GM18520 (cell line): ENCODE measurements around the gene SLC22A23.

Source experiments
- ATAC-seq: cut with Tn5 transposase; IDR thresholded peaks from one replicate; pipeline ENCODE4 v1.9.1; 2021; ENCODE audit not compliant: unreplicated experiment

The SLC22A23 gene, protein sequence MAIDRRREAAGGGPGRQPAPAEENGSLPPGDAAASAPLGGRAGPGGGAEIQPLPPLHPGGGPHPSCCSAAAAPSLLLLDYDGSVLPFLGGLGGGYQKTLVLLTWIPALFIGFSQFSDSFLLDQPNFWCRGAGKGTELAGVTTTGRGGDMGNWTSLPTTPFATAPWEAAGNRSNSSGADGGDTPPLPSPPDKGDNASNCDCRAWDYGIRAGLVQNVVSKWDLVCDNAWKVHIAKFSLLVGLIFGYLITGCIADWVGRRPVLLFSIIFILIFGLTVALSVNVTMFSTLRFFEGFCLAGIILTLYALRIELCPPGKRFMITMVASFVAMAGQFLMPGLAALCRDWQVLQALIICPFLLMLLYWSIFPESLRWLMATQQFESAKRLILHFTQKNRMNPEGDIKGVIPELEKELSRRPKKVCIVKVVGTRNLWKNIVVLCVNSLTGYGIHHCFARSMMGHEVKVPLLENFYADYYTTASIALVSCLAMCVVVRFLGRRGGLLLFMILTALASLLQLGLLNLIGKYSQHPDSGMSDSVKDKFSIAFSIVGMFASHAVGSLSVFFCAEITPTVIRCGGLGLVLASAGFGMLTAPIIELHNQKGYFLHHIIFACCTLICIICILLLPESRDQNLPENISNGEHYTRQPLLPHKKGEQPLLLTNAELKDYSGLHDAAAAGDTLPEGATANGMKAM

DNA sequence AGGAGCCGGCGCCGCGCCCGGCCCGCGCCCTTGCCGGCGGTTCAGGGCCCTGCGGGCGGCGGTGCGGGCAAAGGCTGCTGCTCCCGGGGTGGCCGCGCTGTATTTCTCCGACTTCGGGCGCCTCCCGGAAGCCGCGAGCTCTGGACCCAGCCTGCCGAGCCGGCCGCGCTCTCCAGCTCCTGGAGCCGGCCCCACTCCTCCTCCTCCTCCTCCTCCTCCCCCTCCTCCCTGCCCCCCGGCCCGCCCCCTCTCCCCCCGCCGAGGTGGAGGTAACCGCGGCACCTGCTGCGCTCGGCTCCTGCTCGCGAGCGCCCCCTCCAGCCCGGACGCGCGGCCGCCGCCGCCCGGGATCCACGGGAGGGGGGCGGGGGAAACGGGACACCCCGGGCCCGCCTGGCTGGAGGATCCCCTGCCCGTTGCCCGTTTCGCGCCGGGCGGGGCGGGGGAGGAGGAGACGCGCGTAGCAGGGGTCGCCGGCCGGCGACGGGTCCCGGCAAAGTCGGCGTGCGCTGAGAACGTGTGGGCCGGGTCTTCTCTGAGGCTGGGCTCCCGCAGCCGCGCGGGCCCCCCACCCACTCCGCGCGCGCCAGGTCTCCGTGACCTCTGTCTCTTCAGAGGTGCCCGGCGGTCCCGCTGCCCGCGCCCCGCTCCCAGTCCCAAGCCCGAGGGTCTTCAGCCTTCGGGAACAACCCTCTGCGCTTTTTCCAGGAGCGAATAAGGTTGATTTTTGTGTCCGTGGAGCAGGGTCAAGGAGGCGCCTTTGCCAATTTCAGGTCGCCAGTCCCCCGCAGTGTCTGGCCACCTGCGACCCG is at the start of gene SLC22A23:
SLC22A23 (minus strand) TSS at position 153 of the 812 bp plus-strand sequence. CDS start 491 bp downstream, outside the sequence.
- ATAC-seq: no peak

DNA sequence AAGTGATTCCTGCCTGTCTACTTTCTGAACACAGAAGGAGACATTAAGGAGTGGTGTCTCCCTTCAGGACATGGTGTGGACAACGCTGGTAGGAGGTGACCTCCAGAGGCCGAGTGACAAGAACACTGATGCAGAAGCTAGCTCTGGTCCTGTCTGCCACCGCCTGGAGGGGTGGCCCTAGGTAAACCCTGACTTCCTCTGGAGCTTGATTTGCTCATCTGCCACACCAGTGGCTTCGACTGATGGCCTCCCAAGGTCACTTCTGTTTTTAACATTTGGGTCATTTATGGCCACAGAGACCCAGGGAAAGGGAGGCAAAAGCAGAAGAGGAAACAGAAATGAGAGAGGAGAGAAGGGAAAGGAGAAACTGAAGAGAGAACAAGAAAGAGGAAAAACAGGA is 49.4 kb upstream of the SLC22A23 start:
- ATAC-seq: no peak

DNA sequence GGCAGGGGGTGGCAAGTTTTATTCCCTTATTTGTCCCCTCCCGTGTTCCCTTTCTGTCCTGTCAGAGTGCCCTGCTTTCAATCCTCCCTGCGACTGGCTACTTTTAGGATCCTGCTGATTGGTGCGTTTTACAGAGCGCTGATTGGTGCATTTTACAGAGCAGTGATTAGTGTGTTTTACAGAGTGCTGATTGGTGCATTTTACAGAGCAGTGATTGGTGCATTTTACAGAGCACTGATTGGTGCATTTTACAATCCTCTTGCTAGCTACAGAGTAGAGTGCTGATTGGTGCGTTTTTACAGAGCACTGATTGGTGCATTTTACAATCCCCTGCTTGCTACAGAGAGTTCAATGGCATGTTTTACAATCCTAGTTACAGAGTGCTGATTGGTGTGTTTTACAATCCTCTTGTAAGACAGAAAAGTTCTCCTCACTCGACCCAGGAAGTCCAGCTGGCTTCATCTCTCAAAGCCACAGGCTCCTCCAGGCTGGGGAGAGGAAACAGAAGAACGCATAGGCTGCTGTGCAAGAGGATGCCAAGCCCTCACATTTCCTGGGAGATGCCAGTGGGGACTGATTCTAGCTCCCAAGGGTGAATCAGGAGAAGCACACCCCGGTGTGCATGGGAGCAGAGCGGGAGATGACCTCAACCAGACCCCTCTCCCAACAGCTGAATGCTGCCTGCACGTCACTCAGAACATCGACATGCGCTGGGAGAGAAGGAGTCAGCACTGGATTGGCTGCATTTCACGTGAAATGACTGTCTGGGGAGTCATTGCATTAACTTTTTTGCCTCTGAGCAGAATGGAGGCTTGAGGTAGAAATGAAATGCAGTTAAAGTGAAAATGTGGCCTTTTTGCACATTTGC is 48.3 kb upstream of the SLC22A23 start:
- ATAC-seq: no peak

DNA sequence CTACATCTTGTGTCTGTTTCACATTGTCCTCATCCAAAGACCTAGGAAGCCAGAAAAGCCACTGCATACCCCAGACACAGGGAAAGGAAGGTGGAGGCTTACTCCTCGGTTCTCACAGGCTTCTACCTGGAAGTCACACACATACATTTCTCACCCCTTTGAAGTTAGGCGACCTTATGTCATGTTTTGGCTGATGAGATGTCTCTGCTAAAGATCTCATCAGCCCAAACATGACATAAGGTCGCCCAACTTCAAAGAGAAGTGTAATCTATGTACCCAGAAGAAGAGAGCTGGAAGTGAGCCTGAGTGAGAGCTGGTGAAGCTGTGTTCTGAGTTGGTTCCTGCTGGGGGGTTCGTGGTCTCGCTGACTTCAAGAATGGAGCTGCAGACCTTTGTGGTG is 47.5 kb upstream of the SLC22A23 start:
- ATAC-seq: no peak

DNA sequence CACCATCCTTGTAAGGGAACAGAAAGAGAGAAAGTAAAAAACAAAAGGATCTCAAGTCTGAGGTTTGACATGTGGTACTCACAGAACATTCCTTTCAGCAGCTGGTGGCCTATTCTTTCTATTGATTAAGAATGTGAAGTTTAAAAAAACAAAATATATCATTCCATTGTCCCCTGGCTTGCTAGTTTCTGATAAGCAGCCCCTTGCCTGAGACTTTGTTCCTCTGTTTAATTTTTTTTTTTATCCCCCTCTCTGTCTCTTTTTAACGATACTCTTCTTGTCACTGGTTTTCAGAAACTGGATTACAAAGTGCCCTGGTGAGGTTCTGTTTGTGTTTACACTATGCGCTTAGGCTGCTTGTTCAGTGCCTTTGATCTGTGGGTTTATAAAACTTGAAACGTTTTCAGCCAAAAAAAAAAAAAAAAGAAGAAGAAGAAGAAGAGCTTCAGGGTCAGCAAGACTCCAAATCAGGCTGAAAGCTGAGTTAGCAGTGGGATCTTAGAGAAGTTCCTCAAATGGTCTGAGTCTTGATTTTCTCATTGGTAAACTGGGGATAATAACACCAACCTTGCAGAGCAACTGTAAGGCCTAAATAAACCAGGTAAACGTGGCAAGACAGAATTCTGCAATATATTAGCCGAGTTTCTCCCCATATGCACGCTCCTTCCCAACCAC is 45.1 kb upstream of the SLC22A23 start:
- ATAC-seq: no peak

DNA sequence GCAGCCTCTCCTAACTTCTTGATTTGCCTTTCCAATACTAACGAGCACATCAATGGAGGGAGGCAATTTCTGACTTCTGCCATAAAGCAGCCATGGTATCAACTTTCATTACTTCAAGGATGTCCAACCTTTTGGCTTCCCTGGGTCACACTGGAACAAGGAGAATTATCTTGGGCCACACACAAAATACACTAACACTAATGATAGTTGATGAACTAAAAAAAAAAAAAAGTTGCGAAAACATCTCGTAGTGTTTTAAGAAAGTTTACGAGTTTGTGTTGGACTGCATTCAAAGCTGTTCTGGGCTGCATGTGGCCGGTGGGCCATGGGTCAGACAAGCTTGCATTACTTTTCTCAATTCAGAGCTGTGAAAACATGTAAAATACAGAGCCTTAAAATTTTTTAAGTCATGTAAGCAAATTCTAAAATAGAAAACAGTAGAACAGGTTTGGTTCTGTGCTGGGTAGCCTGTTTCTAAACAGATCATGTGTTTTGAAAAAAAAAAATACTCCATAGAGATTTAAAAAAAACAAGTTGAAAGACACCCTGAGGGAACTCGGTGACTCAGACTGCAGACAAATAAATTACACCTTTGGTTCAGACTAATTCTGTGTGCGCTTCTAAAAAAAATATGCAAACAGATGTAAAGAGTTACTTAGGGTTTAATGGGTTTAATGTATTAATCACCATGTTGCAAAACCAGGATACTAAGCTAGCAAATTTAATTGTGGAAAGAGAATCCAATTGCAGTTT is 43.6 kb upstream of the SLC22A23 start:
- ATAC-seq: no peak

DNA sequence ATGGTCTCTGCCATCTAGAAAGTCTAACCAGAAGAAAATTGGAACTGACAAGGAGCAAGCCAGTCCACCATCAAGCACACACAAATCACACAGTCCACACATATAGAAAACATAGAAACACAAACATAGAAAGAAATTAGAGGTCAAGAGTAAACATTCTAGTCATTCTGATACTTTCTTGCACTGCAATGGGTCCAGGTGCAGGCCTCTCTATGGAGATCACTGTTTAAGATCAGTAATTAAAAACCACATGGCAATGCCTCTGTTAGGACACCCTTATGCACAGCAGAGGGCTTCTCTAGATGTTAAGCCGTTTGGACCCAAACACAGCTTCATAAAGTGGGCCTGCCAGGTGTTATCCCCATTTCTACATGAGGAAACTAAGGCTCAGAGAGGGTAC is 42.8 kb upstream of the SLC22A23 start:
- ATAC-seq: no peak

DNA sequence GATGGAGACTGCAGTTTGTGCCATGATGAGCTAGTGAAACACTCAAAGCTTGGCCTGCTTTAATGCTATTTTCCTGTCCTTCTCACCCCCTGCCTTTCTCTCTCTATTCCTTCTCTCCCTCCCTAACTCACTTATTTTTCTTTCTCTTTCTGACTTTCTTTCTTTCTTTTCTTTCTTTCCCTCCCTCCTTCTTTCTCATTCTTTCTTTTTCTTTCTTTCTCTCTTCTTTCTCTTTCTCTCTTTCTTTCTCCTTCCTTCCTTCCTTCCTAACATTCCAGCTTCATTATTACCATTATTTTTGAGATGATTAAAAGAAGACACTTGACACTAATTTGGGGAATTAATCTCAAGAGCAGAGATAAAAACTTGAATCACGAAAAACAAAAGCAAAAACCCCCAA is 39.5 kb upstream of the SLC22A23 start:
- ATAC-seq: no peak

DNA sequence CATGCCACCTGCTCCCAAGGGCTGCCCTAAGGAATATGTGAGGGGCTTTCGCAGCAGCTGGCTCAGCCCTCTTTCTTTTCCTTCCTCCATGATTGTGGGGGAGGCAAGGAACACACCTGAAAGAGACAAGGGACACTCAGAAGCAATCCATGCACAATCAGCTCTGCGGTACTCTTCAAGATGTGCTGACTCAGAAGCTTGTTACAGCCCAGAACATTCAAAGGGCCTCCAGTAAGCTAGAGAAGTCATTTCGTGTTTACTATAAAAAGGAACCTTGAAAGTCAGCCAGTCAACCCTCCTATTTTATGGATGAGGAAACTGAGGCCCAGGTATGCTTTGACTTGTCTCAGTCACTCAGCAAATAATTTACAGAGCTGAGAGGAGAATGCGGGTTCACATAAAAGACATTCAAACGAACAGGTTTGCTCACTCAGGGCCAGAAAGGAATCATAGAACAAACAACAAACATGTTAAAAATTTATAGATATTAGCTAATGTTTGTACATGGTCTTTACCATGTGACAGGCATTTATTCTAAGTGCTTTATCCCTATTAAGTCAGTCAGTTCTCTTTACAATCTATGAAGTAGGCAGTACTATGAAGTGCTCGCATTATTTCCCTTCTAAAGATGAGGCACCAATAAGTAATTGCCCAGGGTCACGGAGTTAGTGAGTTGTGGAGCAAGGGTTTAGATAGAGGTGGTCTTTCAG is 37.7 kb upstream of the SLC22A23 start:
- no peak for ATAC-seq

DNA sequence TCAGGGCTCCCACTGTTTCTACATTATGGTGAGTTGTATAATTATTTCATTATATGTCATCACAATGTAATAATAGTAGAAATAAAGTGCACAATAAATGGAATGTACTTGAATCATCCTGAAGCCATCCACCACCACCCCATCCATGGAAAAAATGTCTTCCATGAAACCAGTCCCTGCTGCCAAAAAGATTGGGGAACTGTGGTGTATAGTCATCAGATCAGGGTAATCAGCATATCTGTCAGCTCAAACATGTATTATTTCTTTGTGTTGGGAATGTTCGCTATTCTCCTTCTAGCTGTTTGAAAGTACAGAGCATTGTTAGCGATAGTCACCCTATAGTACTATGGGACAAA is 33.8 kb upstream of the SLC22A23 start:
- no peak for ATAC-seq

DNA sequence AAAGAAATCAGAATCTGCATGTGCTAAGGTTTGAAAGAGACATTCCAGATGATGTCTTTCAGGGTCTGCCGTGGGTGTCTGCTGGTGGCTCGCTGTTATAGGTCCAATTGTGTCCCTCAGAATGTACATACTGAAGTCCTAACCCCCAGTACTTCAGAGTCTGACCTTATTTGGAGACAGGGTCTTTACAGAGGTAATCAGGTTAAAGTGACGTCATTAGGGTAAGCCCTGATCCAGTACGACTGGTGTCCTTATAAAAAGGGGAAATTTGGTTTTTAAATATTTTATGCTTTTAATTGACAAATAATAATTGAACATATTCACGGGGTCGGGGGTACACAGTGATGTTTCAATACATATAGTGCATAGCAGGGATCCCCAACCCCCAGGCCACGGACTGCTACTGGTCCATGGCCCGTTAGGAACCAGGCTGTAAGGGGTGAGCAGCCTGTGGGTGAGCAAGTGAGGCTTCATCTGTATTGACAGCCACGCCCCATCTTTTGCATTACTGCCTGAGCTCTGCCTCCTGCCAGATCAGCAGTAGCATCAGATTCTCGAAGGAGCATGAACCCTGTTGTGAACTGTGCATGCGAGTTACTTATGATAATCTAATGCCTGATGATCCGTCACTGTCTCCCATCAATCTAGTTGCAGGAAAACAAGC is 33.2 kb upstream of the SLC22A23 start:
- ATAC-seq: no peak

DNA sequence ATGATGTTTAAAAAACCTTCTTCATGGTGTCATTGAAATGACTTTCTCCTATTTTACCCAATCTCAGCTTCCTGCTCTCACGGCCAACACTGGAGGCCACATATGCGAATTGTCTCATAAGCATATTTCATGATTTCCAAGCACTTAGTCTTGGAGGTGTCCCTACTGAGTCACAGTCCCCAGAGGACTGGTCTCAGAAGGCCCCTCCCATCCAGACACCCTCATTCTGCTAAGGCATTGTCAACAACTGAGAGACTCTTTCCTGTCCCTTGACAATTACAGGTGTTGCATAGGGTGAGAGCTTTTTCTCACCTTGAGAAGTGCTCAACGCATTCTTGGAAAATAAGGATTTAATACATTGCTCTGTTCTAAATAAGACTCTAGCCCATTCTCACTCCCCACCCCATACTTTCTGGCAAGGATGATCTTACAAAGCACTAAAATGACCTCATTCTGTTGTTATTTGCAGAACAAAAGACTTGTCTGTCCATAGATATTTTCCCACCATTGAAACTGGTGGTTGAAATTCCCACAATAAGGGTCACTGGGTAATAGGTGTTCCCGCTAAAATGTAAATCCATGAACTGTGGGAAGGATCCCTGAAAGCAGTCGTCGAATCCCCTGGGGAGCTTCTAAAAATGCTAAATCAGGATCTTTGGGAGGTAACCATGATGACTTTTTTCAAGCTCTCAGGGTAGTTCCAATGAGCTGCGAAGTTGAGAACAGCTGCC is 32.3 kb upstream of the SLC22A23 start:
- no peak for ATAC-seq

DNA sequence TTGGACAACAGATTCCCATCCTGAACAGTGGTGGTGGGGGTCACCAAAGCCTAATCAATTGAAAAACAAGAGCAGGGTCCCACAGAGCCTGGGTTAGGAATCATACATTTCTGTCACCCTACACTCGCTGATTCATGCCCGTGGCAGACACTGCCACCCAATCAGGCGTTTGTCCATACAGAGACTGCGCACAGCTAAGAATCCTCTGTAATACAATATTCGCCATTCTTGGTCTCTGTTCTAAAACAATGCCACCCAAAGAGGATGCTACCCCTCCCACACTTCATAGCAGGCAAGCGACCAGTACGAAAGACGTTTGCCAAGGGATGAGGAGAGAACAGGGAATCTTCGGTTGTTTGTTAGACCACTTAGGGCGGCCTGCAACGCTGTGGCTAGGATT is 28.1 kb upstream of the SLC22A23 start:
- no peak for ATAC-seq

DNA sequence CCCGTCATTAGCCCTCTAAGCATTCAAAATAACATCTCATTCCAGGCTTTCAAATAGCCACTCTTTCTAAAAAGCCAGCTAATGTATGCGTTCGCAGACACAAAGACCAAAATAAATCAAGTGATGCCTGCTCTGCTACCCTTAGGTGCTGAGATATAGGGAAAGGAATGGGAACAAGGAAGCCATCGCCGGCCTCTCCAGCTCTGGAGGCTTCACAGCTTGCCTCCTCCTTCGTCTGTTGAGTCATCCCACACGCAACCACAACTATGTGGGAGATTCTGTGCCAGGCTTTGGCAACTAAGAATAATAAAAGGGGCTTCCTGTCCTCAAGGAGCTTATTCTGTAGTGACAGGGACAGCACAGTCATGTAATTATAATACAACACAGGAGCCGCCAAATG is 27.3 kb upstream of the SLC22A23 start:
- ATAC-seq: no peak

DNA sequence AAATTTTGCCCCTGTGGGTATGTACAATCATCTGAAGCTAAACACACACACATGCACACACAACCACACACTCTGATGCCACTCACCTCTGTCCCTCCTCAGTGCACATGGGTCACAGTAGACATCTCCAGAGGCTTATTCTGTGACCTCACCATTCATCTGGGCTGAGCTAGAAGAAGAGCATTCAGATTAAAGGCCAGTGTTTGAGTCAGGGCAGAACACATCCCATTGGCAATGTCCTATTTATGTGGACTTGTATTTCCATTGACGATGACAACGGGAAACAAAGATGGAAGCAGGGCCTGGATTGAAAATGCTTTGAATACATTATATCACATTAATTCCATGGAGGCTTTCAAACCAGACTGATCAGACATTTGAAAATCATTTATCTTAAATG is 26.8 kb upstream of the SLC22A23 start:
- no peak for ATAC-seq

DNA sequence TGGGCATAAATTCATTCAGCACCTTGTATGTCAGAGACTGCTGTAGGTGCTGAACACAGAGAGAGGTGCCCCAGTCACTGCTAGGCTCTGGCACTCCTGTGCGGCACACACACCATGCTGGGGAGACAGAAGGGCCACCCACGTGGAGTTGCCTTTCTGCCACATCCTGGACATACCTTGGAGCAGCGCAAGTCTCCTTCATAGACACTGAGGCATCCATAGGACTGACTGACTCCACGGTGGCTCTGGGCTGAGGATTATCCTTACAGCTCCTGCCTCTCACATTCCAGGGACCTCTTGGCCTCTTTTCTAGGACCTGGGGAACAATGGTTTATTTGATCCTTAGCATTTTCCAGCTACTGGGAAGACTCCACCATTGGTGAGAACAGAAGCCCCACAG is 26.0 kb upstream of the SLC22A23 start:
- ATAC-seq: no peak

DNA sequence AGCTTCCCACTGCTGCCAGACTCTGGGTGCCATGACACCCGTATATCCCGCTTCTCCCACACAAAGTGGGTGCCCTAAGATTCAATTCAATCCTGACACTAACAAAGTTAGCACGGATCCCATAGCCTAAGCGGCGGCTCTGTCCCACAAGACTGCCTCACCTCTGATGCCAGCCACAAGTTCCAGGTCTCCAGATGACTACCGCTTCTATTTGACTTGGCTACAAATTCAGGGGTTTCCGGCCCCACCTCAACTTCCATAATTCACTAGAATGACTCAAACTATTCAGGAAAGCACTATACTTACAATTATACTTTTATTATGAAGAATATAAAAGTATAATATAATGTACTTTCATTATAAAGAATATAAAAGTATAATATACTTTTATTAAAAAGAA is 24.8 kb upstream of the SLC22A23 start:
- ATAC-seq: no peak

DNA sequence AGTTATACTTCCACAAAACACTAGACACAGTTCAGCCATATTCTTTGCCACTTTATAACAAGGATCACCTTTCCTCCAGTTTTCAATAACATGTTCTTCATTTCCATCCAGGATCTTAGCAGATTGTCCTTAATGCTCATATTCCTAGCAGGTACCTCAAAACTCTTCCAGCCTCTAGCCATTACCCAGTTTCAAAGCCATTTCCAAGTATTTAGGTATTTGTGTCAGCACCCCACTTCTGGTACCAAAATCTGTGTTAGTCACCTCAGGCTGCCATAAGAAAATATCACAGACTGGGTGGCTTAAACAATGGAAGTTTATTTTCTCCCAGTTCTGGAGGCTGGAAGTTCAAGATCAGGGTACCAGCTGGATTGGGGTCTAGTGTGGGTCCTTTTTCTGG is 23.2 kb upstream of the SLC22A23 start:
- no peak for ATAC-seq
